ES-I3 (cell line): ENCODE results near the gene USP6NL.
"Not testable (repeated sequence)": the region's sequence is repeated elsewhere in the genome, so short reads cannot be mapped to it uniquely, and the experiment has no call there.

Experiments used
- H3K36me3 ChIP-seq: 2 replicates; pipeline ENCODE4 v1.6.1; 2013; ENCODE audit warnings: mild to moderate bottlenecking, low read length, control low read depth, moderate library complexity; ENCODE audit not compliant: insufficient read depth
- H3K4me1 ChIP-seq: 2 replicates; pipeline ENCODE4 v1.6.1; 2013; ENCODE audit warnings: mild to moderate bottlenecking, control low read depth, low read length; ENCODE audit not compliant: insufficient read depth
- H3K9ac ChIP-seq: 2 replicates; pipeline ENCODE4 v1.6.1; 2013; ENCODE audit warnings: low read depth, mild to moderate bottlenecking, low read length, moderate library complexity
- H3K9me3 ChIP-seq: 2 replicates; pipeline ENCODE4 v1.6.1; 2013; ENCODE audit warnings: mild to moderate bottlenecking, low read length, moderate library complexity; ENCODE audit not compliant: control insufficient read depth, insufficient read depth

USP6NL gene

GRCh38 chr10:11516431-11516746 lies 95.1 kb downstream of the USP6NL start:
- no peaks in the 10 kb centered on the region for H3K36me3 ChIP-seq
- no peak overlapping the region for H3K9ac ChIP-seq
- H3K4me1 ChIP-seq = no peaks in the 10 kb centered on the region
- H3K9me3 ChIP-seq = no peaks in the 10 kb centered on the region

DNA sequence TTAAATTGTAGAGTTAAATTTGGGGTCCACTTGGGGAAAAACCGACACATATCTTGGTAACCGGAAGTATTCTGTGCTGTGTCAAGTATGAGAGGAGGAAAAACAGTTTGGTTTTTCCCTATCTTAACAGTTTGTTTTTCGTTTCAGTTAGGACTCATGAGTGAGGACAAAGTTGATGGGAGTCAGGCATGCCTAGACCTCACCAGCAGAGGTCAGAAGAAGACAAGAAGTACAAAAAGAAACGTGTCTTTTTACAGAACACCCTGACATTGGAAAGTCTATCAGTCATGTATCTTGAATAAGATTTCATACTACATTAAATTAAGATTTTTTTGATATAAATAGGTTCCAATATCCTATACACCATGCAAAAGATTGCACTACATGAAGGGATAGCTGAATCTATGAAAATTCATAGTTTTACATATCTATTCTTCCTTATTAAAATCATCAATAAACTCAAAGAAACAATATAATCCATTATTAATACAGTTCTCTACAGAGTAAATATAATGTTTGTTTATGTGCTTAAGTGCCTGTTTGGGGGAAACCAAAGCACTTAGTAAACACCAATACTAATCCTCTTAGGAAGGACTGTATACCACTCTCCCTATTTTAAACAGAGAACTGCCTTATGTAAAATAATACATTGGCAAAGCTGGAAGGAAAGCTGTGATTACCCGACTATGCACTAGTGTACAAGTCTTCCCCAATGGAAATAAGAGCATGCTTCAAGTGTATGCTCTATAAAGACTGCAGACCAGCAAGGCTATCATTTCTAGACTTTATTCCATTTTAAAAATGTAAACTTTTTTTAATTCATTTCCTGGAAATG lies 95.6 kb downstream of the USP6NL start:
- Histone ChIP-seq H3K36me3 (no peaks in the 10 kb centered on the region), H3K9ac (no peak overlapping the region), H3K4me1 (no peaks in the 10 kb centered on the region), H3K9me3 (no peaks in the 10 kb centered on the region)

GRCh38 chr10:11513727-11514126 lies 97.7 kb downstream of the USP6NL start:
- no peaks in the 10 kb centered on the region for H3K9me3 ChIP-seq
- no peaks in the 10 kb centered on the region for H3K36me3 ChIP-seq
- no peak overlapping the region for H3K9ac ChIP-seq
- H3K4me1 ChIP-seq = no peaks in the 10 kb centered on the region

- no peaks in the 10 kb centered on the region for H3K4me1 ChIP-seq
- no peaks in the 10 kb centered on the region for H3K9me3 ChIP-seq
- H3K9ac ChIP-seq = no peak overlapping the region
- no peaks in the 10 kb centered on the region for H3K36me3 ChIP-seq
Measured at GRCh38 chr10:11512596-11512995, 98.9 kb downstream of the USP6NL start.

GRCh38 chr10:11511321-11511720 lies 100.1 kb downstream of the USP6NL start:
- H3K9me3 ChIP-seq = no peaks in the 10 kb centered on the region
- no peak overlapping the region for H3K9ac ChIP-seq
- H3K4me1 ChIP-seq = no peaks in the 10 kb centered on the region
- H3K36me3 ChIP-seq = no peaks in the 10 kb centered on the region

DNA sequence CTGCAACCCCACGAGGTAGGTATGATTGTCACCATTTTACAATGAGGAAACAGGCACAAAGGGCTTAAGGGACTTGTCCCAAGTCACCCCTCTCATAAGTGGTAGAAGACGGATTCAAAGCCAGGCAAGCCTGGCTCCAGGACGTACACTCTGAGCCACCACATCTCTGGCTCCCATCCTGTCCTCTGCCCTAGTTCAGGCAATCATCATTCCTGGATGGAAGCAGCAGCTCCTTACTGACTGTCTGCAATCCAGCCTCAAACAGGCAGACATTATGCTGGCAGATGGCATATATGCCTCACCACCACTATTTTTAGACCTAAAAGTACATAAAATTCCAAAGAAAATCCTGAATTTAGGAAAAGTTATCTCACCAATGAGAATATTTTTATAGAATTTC lies 100.7 kb downstream of the USP6NL start:
- Histone ChIP-seq H3K9me3 (no peaks in the 10 kb centered on the region), H3K36me3 (no peaks in the 10 kb centered on the region), H3K4me1 (no peaks in the 10 kb centered on the region), H3K9ac (no peak overlapping the region)

DNA sequence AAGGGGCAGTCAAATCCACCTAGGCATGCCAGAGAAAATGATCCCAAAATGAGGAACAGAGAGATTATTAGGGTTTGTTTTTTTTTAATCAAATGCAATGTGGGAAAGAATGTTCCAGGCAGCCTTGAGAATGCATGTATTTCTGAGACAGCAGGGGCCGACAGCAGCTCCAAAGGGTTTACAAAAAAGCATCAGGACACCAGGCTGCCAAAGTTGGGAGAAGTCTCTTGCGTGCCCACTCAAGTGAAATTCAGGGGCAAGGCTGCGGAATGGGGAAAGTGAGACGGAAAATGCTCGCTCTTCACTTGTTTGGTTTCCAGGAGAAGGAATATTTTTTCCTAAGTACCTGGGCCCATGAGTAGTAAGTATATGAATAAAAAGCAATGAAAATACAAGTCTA lies 101.2 kb downstream of the USP6NL start:
- H3K36me3 ChIP-seq = no peaks in the 10 kb centered on the region
- H3K9ac ChIP-seq = no peak overlapping the region
- no peaks in the 10 kb centered on the region for H3K9me3 ChIP-seq
- no peaks in the 10 kb centered on the region for H3K4me1 ChIP-seq

DNA sequence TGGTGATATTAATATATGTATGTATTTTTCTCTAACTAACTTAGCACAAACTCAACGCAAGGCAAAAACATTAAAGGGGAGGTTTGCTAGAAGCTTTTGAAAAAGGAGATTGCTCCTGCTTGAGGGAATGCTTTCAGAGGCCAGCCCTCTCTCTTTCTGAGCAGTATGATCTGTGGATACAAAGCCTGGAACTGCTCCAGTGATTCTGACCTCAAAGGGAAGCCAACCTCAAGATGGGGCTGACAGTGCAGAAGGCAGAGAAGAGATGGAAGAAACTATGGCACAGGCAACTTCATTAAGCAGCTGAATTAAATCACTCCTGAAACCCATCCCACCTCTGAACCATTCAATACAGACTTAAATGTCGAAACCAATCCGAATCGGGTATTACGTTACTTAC lies 102.4 kb downstream of the USP6NL start:
- Histone ChIP-seq H3K9me3 (no peaks in the 10 kb centered on the region), H3K4me1 (no peaks in the 10 kb centered on the region), H3K9ac (no peak overlapping the region), H3K36me3 (no peaks in the 10 kb centered on the region)

DNA sequence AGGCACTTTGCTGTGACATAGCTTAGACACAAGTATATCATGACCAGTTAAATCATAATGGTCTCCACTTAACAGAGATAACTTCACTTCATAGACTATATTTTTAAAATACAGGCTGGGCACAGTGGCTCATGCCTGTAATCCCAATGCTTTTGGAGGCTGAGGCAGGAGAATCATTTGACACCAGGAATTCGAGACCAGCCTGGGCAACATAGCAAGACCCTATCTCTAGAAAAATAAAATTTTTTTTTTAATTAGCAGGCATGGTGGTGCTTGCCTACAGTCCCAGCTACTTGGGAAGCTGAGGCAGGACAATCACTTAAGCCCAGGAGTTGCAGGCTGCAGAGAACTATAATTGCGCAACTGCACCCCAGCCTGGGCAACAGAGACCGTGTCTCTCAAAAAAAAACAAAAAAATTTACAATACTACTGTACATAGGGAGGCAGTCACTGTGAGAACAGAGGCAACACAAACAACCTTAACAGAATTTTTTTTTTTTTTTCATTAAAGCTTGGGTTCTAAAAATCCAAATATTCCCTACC lies 105.1 kb downstream of the USP6NL start:
- Histone ChIP-seq H3K4me1 (no peaks in the 10 kb centered on the region), H3K9ac (no peak overlapping the region), H3K36me3 (no peaks in the 10 kb centered on the region), H3K9me3 (no peaks in the 10 kb centered on the region)

DNA sequence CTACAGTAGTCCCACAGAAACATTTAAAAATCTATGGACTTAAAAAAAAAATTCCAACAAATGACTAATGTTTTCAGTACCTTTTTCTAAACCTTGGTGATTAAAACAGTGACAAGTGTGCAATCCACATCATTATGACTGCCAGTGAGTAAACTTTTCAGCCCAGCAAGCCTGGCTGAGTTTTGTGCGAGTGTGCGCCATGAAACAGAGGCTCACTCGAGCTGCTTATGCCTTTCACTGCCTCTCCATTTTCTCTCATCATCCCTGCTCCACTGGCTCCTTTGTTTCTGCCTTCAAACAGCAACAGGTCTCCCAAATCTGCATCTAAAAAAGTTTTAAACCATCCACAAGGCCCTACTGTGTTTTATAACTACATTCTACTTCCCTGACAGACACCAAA lies 105.8 kb downstream of the USP6NL start:
- Histone ChIP-seq H3K9ac (no peak overlapping the region), H3K4me1 (no peaks in the 10 kb centered on the region), H3K9me3 (no peaks in the 10 kb centered on the region), H3K36me3 (no peaks in the 10 kb centered on the region)

DNA sequence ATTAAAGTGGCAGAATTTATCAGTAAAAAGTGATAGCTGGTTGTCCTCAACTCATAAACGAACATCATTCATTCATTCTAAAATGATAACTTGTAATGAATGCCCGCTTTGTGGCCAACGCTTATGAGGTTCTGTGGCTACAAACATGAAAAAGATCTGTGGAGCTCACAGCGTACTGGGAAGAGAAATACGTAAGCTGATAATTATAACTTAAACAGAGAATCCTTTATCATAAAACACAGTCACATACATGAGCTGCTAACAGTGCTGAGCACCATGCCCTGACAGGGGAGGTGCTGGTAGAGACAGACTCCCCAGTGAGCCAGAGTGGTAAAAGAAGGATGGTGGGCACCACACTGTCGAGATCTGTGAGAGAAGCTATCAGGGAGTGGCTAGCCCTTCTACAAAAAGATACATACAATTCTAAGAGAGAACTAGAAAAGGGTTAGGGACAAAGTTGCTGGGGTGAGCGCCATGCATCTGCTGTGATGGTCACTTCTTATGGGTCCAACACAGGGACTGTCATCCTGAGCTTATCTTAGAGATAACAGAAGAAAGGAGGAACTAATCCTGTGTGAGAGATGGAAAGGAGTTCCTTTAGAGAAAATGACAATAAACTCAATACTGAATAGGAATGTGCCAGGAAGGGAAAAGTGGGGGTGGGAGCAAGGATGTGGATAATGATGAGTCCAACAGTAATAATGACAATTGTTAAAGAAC lies 106.7 kb downstream of the USP6NL start:
- Histone ChIP-seq H3K9ac (no peak overlapping the region), H3K9me3 (no peaks in the 10 kb centered on the region), H3K4me1 (no peaks in the 10 kb centered on the region), H3K36me3 (no peaks in the 10 kb centered on the region)

GRCh38 chr10:11501600-11501999 lies 109.8 kb downstream of the USP6NL start:
- Histone ChIP-seq H3K36me3 (no peaks in the 10 kb centered on the region), H3K4me1 (no peaks in the 10 kb centered on the region), H3K9me3 (no peaks in the 10 kb centered on the region), H3K9ac (no peak overlapping the region)

DNA sequence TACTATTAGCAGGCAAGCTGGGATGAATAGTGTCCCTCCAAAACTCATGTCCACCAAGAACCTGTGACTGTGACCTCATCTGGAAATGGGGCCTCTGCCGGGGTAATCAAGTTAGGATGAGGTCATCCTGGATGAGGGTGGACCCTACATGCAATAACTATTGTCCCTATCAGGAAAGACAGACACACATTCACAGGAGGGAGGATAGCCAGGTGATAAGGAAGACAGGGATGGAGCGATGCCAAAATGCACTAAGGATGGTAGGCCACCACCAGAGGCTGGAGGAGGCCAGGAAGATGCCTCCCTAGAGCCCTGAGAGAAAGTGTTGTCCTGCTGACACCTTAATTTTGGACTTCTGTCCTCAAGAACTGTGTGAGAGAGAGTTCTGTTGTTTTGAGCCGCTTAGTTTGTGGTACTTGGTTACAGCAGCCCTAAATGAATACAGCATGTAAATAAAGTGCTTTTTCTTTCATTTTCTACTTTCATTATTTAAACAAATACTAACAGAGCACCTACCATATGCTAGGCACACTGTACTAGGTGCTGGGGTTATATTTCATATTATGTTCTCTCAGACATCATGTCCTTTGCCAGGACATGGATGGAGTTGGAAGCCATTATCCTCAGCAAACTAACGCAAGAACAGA lies 111.9 kb downstream of the USP6NL start:
- Histone ChIP-seq H3K9ac (no peak overlapping the region), H3K9me3 (no peaks in the 10 kb centered on the region), H3K4me1 (no peaks in the 10 kb centered on the region), H3K36me3 (no peaks in the 10 kb centered on the region)

DNA sequence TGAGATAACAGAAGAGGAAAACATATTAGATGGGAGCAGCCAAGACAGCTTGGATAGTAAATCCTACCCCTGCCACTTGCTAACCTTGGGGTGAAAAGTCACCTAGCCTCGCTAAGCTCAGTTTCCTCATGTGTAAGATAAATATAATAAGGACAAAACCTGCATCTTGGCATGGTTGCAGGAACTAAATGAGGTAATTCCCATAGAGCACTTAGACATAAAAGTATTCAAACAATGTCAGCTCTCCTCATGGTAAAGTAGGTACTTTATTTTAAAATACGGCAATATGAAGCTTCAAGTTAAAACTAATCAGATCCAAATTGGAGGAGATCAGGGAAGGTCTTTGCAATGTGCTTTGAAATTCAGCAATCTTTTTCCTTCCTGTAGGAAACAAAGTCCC lies 113.1 kb downstream of the USP6NL start:
- Histone ChIP-seq H3K4me1 (no peaks in the 10 kb centered on the region), H3K9me3 (no peaks in the 10 kb centered on the region), H3K36me3 (0 out of 2 replicates have a peak, but pooled peaks cover 3% of the 10 kb centered on the region), H3K9ac (no peak overlapping the region)

GRCh38 chr10:11494923-11495322 lies 116.5 kb downstream of the USP6NL start:
- H3K9ac ChIP-seq = not testable (repeated sequence)

More at GRCh38 chr10:11494923-11495322, 116.5 kb downstream of the USP6NL start:
- H3K4me1 ChIP-seq, H3K9me3 ChIP-seq, H3K36me3 ChIP-seq: not testable (repeated sequence)
